Neural progenitor cell (in vitro differentiated cells): ENCODE measurements around the gene UBE2D2.

Experiments
- CTCF ChIP-seq: fragments of 200-600 bp; sonication (generic); IDR thresholded peaks from 2 replicates; pipeline ENCODE4 v1.5.1; 2017; ENCODE audit warnings: antibody characterized with exemption, mild to moderate bottlenecking
- EZH2 ChIP-seq: fragments of 200-600 bp; sonication (generic); IDR thresholded peaks from 2 replicates; pipeline ENCODE4 v1.6.1; 2017; ENCODE audit warnings: antibody characterized with exemption, mild to moderate bottlenecking, moderate library complexity

GRCh38 chr5:139639619-139640380 lies 78.7 kb downstream of the UBE2D2 start:
- TF ChIP-seq CTCF (no peak), EZH2 (no peak)
